ENCODE results near the gene AKR1B15.

AKR1B15 gene

GRCh38 chr7:134619627-134620331, 70.9 kb downstream of the AKR1B15 start:
- no peak for DNase-seq

DNA sequence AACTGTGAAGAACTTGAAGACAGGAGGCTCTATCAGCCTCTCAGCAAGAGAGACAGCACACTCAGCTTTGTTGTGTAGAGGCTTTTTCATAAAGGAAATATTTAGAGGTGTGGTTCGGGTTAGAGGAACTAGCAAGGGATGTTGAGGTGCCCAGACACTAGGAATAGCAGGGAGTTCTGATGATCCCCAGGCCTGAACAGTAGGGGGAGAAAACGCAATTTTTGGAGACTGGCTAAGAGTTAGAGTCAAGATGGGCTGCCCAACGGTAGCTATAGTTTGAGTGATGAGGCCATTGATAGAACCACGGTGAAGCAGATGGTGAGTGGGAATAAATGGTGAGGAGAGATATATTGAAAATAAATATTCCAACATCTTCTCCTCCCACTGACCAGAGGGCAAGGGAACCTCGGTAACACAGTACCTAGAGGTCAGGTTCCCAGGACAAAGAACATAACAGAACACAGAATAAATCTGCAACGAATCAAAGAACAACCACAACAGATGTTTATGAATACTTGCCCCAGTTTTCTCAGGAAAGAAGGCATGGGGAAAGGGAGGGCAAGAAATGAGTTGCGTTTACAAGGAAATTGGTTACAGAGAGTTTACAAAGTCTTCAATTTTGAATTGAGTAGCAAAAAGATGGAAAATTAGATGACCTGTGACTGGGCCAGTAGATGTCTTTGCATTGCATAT, 73.5 kb downstream of the AKR1B15 start:
- no peak for DNase-seq

GRCh38 chr7:134623193-134623592, 74.3 kb downstream of the AKR1B15 start:
- DNase-seq, result no peak

- no peak for DNase-seq
Measured at GRCh38 chr7:134625550-134625949, 76.6 kb downstream of the AKR1B15 start.

DNA sequence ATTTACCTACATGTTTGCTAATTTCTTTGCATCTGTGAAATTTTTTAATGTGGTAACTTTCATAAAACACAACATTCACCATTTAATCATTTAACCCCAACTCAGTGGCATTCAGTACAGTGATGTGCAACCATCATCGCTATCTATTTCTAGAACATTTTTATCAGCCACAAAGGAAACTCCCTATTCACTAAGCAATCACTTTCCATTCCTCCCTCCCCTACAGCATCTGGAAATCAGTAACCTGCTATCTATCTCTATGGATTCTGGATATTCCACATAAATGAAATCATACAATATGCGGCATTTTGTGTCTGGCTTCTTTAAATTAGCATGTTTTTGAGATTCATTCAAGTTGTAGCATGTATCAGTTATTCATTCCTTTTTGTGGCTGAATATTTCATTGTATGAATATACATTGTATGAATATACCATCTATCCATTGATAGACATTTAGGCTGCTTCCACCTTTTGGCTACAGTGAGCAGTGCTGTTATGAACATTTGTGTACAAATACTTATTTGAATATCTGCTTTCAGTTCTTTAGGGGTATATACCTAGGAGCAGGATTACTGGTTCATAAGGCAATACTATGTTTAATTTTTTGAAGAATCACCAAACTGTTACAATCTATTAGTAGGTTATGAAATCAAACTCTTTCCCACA, 78.3 kb downstream of the AKR1B15 start:
- no peak for DNase-seq

- DNase-seq, result no peak
Measured at GRCh38 chr7:134627775-134628153, 78.9 kb downstream of the AKR1B15 start.

DNA sequence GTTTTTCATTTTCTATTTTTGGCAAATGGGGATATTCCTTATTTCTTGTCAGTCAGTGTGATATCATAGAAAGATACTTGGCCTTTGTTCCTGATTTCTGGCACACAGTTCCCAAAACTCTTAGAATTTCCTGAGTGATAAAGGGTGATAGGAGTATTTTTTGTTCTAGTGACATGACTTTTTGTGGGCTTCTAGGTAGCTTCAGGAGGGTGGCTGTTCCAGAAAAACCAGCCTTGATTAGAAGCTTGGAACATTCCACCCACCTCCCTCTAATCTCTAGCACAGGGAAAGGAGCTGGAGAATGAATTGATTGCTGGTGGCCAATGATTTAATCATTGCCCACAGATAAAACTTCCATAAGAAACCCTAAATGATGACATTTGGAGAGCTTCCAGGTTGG, 80.5 kb downstream of the AKR1B15 start:
- DNase-seq, result no peak

Data from activated T-cell treated with anti-CD3 and anti-CD28 coated beads for 4 hours (primary cell).